Ovary (tissue), 3 donors: ENCODE data around the gene FGR.

Experiments used
- EP300 ChIP-seq: sonication (generic); formaldehyde crosslinking; IDR thresholded peaks from one replicate; pipeline ENCODE4 v1.6.1; 2017; ENCODE audit warnings: antibody characterized with exemption
- POLR2A ChIP-seq: fragments of 450-650 bp; IDR thresholded peaks from one replicate; pipeline ENCODE4 v1.6.1; 2017; ENCODE audit warnings: antibody characterized with exemption, mild to moderate bottlenecking, moderate library complexity
- TF ChIP-seq, protein P1 (sequence below), 3 donors: fragments of 450-650 bp in 2 of 3; fragments of 200-600 bp in 1 of 3; IDR thresholded peaks; one replicate each; pipeline versions ENCODE4 v1.5.1 to v1.8.0; 2016 to 2022; ENCODE audit warnings: antibody characterized with exemption in 3 of 3, mild to moderate bottlenecking in 1 of 3
- donor health status: DM: no; HTN: no; CAD: no.

DNA sequence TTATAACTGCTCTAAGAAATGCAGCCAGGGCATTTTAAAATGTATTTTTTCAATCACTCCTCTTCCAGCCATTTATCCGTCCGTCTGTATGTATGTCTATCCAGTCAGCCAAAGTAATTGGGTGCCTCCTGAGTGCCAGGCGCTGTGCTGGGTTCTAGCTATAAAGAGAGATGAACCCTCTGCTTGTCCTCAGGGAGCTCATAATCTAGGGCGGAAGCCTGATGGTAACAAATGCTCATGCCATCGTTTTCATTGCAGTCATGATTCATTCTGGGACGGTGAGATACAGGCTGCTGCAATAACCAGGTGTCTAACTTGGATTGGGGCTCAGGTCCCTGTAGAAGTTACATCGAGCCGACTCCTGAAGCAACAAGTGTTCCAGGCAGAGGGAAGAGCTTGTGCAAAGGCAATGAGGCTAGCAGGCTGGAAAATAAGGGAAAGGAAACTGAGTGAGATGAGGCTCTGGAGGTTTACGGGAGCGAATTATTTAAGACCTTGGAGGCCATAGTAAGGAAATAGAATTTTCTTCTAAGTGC, 25.4 kb upstream of the FGR start:
- TF ChIP-seq, protein P1, sequence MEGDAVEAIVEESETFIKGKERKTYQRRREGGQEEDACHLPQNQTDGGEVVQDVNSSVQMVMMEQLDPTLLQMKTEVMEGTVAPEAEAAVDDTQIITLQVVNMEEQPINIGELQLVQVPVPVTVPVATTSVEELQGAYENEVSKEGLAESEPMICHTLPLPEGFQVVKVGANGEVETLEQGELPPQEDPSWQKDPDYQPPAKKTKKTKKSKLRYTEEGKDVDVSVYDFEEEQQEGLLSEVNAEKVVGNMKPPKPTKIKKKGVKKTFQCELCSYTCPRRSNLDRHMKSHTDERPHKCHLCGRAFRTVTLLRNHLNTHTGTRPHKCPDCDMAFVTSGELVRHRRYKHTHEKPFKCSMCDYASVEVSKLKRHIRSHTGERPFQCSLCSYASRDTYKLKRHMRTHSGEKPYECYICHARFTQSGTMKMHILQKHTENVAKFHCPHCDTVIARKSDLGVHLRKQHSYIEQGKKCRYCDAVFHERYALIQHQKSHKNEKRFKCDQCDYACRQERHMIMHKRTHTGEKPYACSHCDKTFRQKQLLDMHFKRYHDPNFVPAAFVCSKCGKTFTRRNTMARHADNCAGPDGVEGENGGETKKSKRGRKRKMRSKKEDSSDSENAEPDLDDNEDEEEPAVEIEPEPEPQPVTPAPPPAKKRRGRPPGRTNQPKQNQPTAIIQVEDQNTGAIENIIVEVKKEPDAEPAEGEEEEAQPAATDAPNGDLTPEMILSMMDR (IDR thresholded peaks at IDR 0.05), result no peak
- TF ChIP-seq POLR2A (no peak), EP300 (no peak)
